WI38 (cell line): Measurements from ENCODE around the gene MAP1S.

Experiments used
- H3K4me3 ChIP-seq: 2 replicates; pipeline ENCODE4 v1.5.1; 2011; ENCODE audit warnings: low read depth, mild to moderate bottlenecking, control low read depth, low read length
- CTCF ChIP-seq: IDR thresholded peaks from 2 replicates; pipeline ENCODE4 v1.5.1; 2012; ENCODE audit warnings: low read depth, mild to moderate bottlenecking, control low read depth, low read length

The MAP1S gene

GRCh38 chr19:17718947-17719711, at the start of gene MAP1S:
Gene MAP1S, plus strand, starts transcription at chr19:17719480. Its CDS starts 23 bp downstream, at chr19:17719503.
- TF ChIP-seq CTCF, result no peak
- H3K4me3 ChIP-seq, result peak within 1 kb of the TSS; percentile 94

GRCh38 chr19:17671906-17672305, 47.4 kb upstream of the MAP1S start:
- H3K4me3 ChIP-seq, result no peak overlapping the region
- no peak for TF ChIP-seq CTCF

GRCh38 chr19:17673937-17674799, 45.1 kb upstream of the MAP1S start:
- no peak overlapping the region for H3K4me3 ChIP-seq
- no peak for TF ChIP-seq CTCF

GRCh38 chr19:17676295-17676694, 43.0 kb upstream of the MAP1S start:
- no peak for TF ChIP-seq CTCF
- H3K4me3 ChIP-seq, result no peak overlapping the region

GRCh38 chr19:17677002-17677401, 42.3 kb upstream of the MAP1S start:
- H3K4me3 ChIP-seq, result no peak overlapping the region
- no peak for TF ChIP-seq CTCF

GRCh38 chr19:17678836-17679235, 40.4 kb upstream of the MAP1S start:
- no peak for TF ChIP-seq CTCF
- no peak overlapping the region for H3K4me3 ChIP-seq
